GM21576 (cell line): ENCODE measurements around the gene DOCK4.

Experiments used
- ATAC-seq: cut with Tn5 transposase; IDR thresholded peaks from one replicate; pipeline ENCODE4 v1.9.1; 2021; ENCODE audit warnings: mild to moderate bottlenecking, moderate library complexity; ENCODE audit not compliant: unreplicated experiment

DOCK4 gene

GRCh38 chr7:112056409-112056808 is 149.8 kb downstream of the DOCK4 start:
- peak; percentile 67 for ATAC-seq

DNA sequence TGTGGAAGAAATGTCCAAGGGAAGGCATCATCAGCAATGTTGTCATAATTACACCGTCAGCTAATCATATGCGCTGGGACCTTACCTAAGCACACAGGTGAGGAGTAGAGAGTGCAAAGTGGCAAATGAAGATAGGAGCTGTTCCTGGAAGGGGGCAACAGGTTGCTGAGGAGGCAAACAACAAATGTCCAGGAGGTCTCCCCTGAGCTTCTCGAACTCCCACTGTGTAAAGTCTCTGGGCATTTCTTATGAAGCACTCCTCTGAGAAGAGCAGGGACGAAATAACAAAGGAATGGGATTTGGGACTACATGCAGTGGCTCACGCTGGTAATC is 152.5 kb downstream of the DOCK4 start:
- ATAC-seq = no peak

GRCh38 chr7:112052993-112053736 is 153.0 kb downstream of the DOCK4 start:
- no peak for ATAC-seq

DNA sequence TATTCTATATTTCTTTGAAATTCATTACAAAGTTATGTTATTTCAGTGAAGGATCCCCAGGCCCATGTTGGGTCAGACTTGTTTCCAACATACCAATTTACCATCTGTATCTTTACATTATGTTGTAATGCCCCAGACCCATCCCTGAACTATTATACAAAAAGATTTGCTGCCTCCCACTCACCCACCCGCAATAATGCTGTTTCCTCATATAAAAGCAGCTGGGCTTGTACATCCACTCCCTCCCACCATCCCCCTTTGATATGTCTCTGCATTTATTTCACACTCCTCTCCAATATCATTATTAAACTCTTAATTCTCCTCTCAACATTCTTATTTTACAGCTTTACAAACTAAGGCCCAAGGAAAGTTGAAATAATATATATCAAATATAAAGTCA is 153.7 kb downstream of the DOCK4 start:
- no peak for ATAC-seq

DNA sequence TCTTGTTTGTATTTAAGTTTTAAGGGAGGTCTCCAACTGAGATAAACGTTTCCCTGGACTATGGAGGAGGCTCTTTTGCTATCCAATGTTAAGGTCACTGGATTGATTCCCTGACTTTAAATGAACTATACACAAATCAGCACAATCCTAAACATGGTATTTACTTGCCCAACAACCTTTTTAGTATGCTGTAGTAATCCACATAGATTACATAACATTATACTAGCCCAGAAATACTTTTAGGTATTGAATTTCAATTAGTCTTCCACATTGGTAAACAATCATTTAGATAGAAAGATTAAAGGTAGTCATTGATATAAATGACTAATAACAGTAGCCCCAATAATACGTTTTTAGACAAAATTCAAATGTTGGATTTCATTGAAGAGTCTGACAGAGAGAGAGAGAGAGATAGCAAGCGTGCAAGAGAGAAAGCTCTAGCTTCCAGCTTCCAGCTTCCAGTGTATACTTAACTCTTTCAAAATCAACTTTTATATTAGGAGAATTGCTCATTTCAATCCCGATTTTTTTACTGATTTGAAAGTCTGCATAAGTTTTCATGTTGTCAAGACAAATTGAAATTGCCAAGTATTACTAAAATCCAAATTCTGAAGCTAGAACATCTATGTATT is 155.8 kb downstream of the DOCK4 start:
- no peak for ATAC-seq

- ATAC-seq = no peak
These were observed 156.5 kb downstream of the DOCK4 start for GRCh38 chr7:112049555-112050249.

GRCh38 chr7:112047421-112047820 is 158.8 kb downstream of the DOCK4 start:
- ATAC-seq = no peak

DNA sequence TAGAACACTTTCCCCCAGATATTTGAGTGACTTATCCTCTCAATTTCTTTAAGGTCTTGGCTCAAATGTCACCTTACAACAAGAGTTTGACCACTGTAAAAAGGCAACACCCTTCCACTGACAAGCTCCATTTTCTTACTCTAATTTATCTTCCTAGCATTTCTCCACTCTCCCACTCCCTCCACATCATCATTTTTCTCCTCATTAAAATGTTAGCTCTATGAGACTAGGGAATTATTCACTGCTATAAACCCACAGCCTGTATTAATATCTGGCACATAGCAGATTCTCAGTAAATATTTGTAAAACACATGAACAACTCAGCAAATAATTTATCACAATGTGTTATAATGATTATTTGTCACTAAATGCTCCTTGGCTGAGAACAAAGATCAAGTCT is 161.0 kb downstream of the DOCK4 start:
- ATAC-seq = no peak

DNA sequence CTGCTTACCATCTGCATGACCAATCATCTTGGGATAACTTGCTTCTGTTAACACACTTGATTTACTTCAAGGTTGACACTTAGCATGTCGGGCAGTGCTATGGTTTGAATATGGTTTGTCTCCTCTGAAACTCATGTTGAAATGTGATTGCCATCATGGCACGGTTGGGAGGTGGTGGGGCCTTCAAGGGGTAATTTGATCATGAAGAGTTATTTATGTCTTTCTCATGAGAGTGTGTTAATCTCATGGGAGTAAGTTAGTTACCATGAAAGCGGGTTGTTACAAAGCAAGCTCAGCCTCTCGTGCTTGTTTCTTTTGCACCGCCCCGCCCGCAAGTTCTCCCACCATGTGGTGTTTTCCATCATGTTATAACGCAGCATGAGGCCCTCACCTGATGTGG is 163.6 kb downstream of the DOCK4 start:
- ATAC-seq = no peak

DNA sequence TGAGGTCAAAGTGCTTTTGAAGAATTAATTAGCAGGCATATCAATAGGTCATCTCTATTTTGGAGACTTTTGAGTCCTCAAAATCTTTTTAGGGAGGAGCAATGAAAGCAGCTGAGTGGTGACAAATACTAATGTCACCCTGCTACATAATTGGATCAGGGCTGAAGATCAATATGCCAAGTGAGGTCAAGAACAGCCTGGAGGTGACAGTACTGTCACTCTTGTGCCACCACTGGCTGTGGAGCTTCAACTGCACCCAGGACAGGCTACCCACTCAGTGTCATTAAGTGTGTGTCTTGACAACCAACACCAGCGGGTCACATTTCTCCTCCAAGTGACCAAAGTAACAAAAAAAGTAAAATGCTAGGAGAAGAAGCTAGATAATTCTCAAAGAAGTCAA is 167.8 kb downstream of the DOCK4 start:
- ATAC-seq = no peak

DNA sequence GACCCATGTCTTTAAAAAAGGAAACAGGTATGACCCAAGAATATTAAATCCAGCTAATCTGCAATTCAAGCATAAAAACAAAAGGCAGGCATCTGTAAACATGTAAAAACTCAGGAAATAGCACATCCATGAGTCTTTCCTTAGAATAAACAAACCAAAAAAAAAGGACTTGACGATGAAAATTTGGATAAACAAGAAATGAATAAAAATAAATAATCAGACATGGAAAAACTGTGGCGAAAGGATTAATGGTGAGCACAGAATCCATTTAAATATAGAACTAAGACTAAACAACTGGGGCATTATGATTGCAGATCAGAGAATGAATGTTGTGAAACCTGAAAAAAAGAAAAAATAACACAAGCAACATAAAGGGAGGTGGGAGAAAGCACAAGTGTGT is 170.1 kb downstream of the DOCK4 start:
- ATAC-seq = no peak

DNA sequence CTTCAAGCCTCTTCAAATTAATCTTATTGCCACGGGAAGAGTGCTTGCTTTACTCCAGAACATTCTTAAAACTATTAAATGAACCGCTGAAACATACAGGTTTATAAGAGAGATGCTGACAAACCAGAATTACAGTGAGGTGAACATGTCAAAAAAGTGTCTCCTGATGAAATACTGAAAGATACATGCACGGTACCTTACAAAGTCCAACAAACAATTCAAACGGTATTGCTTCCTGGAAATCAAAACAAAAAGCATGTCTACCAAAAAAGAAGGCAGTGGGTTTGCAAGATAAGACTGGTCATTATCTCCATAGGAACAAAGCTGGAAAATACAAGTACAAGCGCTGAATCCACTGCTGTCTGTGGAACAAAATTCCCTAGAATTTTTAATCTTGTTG is 174.5 kb downstream of the DOCK4 start:
- ATAC-seq = no peak

DNA sequence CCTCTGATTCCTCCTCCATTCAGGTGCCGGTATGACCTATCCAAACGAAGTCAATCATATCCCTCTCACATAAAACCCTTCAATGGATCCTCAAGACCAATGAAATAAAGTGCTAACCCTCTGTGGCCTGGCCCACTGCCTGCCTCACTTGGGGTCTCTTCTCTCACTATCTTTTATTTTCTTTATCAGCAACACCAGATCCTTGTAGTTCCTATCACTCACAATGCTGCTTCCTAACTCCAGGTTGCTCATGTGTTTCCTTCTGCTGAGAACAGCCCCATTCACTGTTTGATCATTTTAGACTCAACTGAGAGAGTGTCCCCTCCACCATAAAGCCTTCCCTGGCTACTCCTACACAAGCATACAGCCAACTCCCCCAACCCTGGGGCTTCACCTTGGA is 180.6 kb downstream of the DOCK4 start:
- ATAC-seq = no peak

DNA sequence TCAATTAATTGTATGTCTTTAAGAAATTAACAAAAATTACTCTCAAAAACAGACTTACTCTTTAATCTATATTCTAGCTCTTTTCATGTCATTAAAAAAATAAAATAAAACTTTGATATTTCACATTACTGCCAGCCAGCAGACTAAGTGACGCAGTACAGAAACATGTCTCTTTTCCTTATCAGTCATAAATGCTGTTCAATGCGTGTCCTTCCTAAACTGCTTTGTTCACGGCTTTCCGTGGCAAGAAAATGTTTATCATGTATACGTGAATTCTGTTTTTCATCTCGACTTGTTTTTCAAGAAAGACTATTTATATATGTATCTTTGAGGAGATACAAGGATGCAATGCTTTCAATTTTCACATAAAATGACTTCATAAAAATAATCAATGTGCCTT is 182.4 kb downstream of the DOCK4 start:
- ATAC-seq = no peak

DNA sequence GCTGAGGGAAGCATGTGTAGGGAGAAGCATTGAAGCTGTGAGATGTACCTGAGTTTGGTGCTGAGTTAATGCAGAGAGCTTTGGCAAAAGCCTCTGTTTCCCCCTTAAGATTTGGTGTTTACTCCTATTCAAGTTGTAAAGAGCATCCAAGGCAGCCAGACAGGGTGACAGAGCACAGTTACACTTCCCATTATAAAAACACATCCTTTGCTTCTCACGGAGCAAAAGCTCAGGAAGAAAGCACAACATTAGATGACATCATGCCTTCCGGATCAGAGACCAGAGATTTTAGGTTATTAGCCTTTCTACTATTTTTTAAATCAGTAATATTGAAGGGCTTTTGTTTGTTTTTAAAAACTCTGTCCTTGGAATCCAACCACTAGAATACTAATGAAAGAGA is 182.9 kb downstream of the DOCK4 start:
- no peak for ATAC-seq

- ATAC-seq = no peak
These were observed 184.1 kb downstream of the DOCK4 start for GRCh38 chr7:112022128-112022527.

- ATAC-seq = no peak
These were observed 184.7 kb downstream of the DOCK4 start for GRCh38 chr7:112021379-112022044.

DNA sequence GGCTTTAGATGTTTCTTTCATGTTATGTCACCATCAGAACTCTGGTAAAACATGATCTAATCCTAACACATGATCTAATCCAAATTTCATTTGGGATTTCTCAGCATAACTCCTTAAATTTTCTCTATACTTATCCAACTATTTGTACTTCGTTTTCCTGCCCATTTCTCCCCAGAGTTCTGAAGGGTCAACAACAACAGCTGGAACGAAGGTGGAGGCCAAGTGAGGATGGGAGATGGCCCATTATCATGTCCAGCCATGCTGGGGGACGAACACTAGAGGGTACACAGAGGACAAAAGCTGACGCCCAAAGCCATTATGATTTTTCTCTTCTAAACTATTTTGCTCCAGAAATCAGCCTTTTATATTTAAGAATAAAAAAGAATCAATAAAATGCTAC is 185.4 kb downstream of the DOCK4 start:
- no peak for ATAC-seq

DNA sequence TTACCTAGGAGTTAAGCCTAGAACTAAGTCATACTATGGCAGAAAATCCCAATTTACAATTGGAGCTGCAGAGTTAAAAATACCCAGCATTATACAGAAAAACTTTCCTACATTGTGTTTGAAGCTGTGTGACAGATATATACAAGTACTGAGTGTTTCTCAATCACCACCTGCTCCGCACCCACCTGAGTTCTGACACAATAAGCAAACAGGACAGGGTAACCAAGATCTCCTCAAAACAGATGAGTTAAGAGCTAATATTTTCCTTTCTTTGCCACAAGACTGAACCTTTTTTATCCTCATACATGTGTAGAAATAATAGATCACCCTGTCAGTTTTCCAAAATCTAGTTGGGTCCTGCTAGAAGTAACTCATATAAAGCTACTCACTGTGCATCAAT is 186.3 kb downstream of the DOCK4 start:
- ATAC-seq = no peak

- no peak for ATAC-seq
These were observed 187.7 kb downstream of the DOCK4 start for GRCh38 chr7:112018305-112019030.

GRCh38 chr7:112015146-112015545 is 191.1 kb downstream of the DOCK4 start:
- ATAC-seq = no peak
